Measurements from ENCODE around the gene MRPS27.
A peak's percentile ranks its signal among the peaks of the same experiment; 100 is the strongest.
"Not testable (repeated sequence)": the region's sequence is repeated elsewhere in the genome, so short reads cannot be mapped to it uniquely, and the experiment has no call there.

MRPS27 gene

DNA sequence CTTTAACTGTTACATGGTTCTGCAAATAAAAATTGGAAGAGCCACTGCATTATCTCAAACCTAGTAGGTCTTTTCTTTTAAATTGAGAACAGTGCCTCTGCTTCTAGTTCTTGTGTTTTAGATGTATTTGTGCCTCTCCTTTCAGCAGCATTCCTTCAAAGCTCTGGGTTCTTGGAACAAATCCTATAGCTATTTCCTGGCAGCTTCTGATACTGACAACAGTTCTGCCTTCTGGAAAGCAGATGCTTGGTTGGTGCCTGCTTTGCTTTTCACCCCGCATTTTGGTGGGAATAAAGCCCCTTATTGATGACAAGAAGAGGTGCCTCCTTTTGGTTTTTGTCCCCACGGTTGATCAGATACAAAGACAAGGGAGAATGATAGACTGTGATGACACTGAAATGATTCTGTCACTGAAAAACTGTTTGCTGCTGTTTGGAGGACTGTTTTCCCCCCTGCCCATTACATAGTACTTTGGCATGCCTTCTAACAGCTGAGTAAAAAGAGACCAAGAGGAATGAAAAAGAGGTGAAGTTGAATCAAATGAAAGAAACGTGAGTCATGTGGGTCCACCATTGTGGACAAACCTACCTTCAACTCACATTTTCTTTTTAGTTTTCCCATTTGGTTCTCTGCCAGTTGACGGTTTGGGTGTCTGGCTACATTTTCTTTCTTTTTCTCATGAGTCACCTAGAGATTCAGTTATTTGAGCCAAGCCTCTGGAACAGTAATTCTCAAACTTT lies 5.7 kb upstream of the MRPS27 start:
- DNase-seq (ENCODE audit: low spot score), result no peak

DNA sequence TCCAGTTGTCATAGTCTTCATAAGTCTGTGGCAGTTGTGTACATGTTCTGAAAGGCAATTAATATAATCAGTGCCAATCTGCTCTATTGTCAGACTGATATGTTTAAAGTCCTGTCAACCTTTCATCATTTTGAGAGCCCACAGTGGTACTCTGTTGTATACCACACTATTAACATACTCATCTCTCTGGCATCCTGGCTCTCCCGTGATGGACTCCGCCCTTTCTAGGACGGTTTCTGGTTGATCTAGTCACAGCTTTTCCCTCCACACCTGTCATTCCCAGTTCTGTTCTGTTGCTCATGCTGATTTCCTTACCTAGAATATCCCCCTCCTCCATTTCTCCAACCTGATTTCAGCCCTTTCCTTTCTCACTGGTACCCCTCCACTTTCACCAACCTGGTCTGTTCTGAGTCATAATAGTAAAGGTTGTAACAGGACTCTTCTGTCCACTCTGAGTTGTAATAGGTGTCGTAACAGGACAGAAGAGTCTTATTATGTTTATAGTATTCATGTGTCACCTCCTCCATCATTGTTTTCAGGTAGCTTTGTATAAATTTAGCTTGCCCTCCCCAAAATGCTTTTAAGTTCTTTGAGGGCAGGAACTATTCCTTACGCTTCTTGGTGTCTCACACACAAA lies 4.3 kb upstream of the MRPS27 start:
- DNase-seq (ENCODE audit: low spot score), result no peak

DNA sequence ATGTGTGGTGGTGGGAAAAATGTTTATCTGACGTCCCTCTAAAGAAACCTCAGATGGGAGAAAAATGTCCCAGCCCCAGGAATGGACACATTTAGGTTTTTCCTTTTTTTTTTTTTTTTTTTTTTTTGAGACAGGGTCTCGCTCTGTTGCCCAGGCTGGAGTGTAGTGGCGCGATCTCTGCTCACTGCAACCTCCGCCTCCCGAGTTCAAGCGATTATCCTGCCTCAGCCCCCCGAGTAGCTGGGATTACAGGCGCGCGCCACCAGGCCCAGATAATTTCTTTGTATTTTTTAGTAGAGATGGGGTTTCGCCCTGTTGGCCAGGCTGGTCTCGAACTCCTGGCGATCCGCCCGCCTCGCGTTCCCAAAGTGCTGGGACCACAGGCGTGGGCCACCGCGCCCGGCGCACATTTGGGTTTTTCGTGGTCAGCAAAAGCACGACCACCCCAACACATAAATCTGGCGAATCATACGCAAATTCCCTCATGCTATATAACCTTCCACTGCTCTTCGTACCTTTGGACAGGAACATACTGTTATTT lies 535 bp downstream of the MRPS27 start:
- peak; percentile 17 for DNase-seq (ENCODE audit: low spot score)

DNA sequence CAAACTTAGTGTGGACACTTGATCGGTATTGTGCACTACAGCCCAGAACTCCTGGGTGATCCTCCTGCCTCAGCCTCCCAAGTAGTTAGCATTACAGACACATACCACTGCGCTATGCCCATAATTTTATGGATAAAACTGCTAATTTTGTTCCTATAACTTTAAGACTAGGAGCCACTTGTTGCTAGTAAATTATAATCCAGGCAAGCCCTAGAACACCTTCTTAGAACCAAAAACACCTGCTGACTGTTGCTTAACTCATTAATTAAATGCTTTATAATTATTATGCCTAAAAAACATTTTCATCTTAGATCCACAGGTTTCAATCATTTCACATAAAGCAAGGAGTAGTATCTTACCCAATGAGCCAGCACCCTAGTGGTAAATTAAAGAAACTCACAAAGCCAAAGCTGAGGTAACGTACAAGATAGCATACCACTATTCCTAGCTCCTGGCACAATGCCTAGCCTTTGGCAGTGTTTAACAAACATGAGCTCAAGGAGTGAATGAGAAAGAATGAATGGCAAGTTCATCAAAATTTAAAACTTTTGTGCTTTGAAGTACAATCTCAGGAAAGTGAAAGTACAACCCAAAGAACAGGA lies 5.4 kb downstream of the MRPS27 start:
- no peak for DNase-seq (ENCODE audit: low spot score)

DNA sequence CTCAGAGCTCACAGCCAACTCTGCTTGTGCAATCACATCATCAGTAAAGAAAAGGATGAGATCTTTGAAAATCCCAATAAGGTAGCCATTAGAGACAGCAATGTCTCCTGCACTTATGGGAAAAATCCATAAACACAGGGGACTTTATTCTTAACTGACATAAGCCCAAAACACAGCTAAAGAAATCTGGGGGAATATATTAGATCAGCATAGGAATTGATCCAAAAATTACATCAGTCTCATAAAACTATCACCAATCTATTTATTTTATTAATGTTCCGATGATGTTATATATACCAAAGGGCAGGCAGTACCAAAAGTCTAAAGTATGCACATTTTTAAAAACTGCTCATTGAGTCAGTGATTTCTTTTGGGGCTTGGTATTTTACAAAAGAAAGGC lies 6.9 kb downstream of the MRPS27 start:
- no peak for DNase-seq (ENCODE audit: low spot score)

DNA sequence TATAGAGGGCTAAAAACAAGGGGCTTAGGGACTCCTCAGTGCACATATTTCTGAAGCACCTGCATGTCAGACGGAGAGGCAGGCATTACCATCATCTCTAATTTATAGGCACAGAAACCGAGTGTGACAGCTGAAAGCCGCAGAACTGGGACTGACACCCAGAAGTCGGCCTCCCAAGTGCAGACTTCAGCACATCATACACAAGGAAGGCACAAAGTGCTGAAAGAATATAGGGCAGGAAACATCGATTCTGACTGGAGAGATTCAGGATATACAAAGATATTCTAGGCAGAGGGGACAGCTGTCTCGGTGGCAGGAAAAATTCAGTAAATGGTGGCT lies 11.2 kb downstream of the MRPS27 start:
- no peak for DNase-seq (ENCODE audit: low spot score)

DNA sequence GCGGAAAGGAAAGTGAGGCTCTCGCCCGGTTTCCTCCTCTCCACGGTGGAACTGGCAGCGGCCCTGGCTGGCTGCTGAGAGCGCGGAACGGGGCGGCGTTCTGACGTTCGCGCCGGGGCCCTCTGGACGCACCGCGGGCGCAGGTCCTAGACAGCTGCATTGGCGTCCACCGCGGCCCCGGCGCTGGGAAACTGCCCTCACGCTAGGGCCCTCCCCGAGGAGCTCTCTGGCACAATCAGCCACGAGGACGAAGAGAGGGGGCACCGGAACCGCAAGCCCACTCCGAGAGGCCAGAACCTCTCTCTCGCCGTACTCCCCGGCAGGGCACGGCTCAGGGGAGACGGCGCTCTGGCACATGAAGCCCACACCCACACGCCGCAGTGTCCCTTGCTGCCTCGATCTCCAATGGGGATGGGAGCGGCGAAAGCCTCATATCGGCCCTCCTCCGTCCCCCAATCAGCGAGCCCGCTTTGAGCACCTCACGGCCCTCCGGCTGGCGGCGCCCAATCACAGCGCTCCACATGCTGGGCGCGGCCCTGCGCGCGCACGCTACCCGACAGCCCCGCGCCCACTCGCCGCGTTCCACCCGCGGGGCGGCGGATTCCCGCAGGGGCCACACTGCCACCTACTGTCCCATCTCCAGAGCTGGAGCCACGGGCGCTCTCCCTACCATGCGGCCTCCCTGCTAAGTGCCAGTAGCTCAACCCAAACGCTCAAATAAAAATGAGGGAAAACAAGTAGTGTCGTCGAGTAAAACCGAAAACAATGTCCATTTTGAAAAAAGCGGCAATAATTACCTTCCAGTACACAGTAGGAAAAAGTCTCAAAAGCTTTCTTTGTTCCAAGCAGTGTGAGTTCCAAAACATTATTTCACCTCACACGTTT lies 11.8 kb downstream of the MRPS27 start:
- DNase-seq (ENCODE audit: low spot score), result peak; percentile 97

DNA sequence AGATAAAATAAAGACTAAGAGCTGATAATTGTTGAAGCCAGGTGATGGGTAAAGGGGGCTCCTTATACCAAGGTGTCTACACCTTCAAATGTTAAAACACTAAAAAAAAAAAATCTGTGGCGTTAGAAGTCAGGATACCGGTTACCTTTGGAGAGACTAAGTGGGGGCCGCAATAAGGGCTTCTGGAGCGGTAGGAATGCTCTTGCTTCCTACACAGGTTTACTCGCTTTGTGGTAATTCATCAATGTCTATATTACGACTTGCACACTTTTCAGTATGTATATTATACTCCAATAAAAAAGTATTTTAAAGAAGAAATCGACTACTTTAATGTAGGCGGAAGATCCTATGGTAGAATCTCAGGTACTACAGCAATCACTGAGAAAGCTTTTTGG lies 12.5 kb downstream of the MRPS27 start:
- no peak for DNase-seq (ENCODE audit: low spot score)

DNA sequence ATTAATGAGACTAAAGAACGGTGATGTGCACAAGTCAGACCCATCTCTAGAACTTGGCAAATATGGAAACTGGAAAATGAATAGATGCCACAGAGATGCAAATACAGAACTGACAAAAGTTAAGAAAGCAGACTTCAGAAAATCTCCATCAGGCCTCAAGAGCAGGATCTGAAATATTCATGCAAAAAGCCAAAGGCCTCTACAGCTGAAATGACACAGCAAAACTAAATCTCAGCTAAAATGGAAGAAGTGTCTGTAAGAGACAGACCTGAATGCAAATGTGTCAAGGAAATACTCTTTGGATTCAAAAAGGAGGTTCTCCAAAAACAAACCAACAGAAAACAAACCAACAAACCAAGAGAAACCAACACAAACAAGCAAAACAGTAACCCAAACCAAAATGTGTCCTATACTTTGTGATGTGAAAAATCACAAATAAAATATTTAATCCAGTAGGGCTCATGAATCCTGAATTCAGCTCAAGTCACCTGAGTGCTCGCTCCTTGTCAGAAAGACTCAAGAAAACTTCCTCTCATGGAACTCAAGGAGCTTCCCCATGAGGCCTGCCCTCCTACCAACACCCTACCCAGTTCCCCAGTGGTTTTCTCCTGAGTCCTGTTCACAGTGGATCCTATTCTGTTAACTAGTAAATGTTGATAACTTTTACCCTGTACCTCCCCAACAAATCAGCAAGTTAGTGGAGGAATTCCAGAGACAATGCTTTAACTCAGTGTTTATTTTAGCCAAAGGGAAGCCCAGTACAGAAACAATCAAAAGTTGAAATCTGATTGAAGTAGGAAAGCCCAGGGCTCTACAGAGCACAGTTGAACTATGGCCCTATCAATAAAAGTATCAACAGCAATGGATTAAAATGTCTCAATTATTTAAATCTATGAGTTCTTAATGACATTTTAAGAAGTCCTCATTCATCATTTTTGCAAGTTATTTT lies 14.6 kb downstream of the MRPS27 start:
- DNase-seq (ENCODE audit: low spot score), result no peak

DNA sequence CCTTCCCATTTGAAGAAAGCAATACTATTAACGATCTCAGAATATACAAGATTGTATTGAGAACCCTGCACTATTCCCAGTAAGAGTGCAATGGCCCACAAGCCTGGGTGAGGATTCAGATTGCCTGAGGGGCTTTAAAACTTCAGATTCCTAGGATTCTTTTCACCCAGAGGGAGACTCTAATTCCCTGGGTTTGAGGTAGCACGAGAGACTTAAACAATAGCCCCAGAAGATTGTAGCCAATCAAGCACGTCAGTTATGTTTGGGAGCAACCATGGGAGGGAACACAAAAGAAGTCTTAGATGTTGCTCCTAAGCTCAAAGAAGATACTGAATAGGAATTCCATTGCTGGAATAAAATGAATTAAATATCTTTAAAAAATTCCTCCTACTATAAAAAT lies 17.9 kb downstream of the MRPS27 start:
- no peak for DNase-seq (ENCODE audit: low spot score)

DNA sequence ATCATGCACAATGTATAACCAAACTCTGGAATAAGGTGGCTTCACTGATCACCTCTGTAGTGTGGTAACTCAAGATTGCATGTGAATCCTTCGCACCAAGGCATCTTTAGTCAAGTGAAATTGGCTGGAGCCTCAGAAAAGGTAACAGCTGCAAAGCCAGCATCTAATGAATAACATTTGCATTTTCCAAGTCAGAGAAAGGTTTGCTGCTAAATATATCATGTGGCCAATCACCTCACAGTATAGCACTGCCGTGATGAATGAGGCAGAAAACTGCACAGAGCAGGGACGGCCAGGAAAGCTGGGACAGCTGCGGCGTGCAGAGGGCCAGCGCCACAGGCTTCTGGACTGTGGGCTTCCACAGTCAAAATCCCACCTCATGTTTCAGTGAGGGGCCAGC lies 18.5 kb downstream of the MRPS27 start:
- no peak for DNase-seq (ENCODE audit: low spot score)

DNA sequence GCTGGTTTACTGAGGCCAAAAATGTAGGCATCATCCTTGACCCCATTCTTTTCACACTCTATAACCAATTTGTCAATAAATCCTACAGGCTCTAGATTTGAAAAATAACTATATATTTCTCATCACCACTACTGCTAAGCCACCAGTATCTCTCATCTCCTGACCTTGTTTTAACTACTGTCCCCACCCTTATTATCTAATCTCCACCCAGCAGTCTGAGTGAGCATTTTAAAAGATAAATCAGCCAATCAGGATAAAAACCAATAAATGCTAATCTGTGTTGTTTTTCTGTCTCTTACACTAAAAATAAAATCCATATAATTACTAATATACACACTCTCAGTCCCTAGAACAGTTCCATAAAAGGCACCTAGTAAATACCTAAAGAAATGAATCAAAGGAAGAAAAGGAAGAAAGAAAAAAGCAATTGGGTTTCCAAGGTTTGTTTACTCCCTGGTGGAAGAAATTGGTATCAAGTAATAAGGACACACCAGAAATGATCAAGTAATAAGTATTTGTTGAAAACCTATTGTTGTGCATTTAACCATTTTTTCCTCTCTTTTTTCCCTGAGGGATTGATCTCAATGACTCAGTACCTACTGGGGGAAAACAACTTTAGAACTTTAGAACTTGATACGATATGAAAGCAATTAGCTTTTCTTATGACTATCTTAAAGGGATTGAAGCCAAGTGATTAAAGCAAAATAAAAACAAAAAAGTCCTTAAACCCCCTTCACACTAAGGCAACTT lies 19.3 kb downstream of the MRPS27 start:
- DNase-seq (ENCODE audit: low spot score), result no peak

DNA sequence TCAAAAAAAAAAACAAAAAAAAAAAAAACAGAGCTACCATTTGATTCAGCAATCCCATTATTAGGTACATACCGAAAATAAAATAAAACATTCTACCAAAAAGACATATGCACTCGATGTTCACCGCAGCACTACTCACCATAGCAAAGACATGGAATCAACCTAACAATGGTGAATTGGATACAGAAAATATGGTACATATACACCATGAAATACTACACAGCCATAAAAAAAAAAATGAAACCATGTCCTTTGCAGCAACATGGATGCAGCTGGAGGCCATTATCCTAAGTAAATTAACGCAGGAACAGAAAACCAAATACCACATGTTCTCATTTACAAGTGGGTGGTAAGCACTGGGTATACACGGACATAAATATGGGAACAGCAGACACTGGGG lies 21.3 kb downstream of the MRPS27 start:
- no peak for DNase-seq (ENCODE audit: low spot score)

DNA sequence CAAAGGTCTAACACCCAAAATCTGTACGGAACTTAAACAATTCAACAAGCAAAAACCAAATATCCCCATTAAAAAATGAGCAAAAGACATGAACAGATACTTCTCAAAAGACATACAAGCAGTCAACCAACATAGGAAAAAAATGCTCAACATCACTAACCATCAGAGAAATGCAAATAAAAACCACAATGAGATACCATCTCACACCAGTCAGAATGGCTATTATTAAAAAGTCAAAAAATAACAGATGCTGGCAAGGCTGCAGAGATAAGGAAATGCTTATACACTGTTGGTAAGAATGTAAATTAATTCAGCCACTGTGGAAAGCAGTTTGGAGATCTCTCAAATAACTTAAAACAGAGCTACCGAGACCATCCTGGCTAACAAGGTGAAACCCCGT lies 21.9 kb downstream of the MRPS27 start:
- DNase-seq (ENCODE audit: low spot score), result not testable (repeated sequence)

DNA sequence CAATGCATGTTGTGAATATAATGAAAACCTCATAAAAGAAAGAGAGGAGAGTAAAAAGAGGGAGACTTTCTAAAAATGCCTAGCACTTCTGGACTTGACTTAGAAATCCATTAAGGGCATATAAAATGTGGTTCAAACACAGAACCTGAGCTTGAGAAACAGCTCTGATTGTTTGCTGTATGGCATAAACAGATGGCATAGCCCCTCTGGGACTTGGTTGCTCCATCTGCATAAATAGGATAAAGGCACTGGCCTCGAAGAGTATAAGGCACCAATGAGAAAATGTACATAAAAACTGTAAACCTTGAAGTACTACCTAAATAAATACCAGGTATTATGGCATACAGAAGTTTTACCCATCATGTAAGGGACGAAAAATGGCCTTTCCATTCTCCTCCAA lies 23.8 kb downstream of the MRPS27 start:
- DNase-seq (ENCODE audit: low spot score), result no peak

DNA sequence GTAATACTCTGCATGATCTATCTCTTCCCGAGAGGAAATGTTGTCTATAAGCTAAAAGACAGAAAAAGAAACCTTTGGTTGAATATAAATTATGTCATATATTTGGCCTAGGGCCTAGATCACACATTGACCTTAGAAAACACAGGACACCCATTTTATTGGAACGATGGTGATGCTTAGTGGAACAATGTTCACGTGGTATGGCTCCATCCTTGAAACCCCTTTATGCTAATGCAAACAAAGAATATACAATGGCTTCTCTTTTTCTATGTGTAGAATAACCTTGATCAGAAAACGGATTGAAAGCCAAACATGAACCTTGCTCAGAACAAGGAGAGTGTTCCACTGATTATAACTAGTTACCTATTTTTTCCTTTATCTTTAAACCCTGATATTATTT lies 24.5 kb downstream of the MRPS27 start:
- no peak for DNase-seq (ENCODE audit: low spot score)

DNA sequence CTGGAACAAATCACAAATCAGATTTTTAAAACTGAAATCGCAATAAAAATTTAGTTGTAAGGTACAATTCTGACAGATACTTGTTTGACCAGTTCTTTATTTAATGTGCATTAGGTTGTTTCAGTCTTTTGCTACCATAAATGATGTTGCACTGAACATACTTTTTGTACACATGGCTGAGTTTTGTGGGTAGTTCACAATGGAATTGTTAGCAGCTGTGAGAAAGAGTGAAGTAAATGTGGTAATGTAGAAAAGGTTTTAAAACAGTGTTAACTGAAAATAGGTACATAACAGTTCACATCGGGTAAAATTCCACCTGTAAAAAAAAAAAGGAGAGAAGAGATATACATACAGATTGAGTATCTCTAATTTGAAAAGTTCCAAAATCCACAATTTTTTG lies 25.6 kb downstream of the MRPS27 start:
- no peak for DNase-seq (ENCODE audit: low spot score)

DNA sequence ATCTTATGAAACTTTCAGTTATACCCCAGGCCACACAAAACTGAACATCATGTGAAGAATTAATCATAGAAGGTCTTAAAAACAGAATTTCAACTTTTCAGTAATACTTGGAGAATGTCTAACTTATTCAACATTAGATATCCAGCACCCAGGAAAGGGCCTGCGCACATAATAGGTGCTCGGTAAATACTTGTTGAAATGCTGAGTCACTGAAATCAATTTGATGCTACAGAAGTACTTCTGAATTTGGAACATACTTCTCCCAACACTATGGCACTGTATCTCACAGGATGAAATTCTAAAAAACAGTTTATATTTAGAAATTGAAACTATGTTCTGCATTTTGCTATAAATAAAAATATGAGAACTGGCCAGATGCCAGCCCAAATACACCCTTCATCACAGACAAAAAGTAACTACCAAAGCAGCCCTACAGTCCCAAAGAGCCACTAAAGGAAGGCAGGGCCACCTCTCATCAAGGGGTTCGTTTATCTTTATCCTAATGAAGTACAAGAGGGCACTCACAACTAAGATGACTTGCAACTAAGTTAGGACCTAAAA lies 26.5 kb downstream of the MRPS27 start:
- no peak for DNase-seq (ENCODE audit: low spot score)

DNA sequence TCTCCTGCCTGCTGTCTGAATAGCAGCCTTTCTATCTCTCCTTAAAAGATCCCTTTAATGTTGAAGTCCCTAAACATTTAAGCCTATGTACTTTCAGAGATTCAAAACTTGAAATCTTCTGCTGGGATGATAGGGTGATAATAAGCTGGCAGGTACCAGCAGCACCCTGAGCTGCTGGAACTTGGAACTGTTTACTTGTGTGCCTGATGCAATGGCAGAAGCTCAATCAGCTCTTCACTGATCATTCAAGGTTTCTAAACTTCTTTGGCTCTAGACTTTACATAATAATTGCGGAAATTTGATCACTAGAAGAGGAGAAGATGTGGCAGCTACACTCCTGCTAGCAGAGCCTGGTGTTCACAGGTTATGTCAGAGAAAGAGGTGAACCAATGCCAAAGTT lies 27.6 kb downstream of the MRPS27 start:
- no peak for DNase-seq (ENCODE audit: low spot score)

DNA sequence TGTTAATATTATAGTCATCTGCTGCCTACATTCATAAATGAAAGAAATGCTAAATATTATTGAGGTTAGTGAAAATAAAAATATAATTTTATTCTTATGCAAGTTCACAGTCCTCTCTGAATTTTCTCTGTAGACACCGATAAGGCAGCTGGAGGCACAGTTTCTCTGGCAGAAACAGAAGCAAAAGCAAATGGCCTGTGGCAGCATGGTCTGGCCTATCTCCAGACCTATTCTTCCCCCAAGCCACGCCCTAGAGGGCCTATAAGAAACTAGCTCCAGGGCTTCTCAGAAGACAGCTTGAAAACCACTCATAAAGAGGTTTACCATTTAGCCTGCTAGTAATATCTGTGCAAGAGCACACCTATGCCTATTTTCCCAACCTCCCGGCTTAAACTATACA lies 28.4 kb downstream of the MRPS27 start:
- no peak for DNase-seq (ENCODE audit: low spot score)
